Kidney epithelial cell (primary cell): ENCODE data around the gene FBLN1. TPM values are rescaled to one million over a fixed set of nuclear protein-coding genes. Genes with fewer than 3 reads are reported as not detected.

Experiments used
- DNase-seq: peaks from one replicate; pipeline ENCODE4 v3.0.0-alpha.2; 2010; ENCODE audit warnings: low read depth
- H3K27me3 ChIP-seq: 2 replicates; pipeline ENCODE4 v1.6.0; 2011; ENCODE audit warnings: low read length; ENCODE audit not compliant: control insufficient read depth, insufficient read depth
- H3K36me3 ChIP-seq: 2 replicates; pipeline ENCODE4 v1.5.1; 2011; ENCODE audit warnings: low read length; ENCODE audit not compliant: control insufficient read depth, insufficient read depth
- H3K4me3 ChIP-seq: 2 replicates; pipeline ENCODE4 v1.5.1; 2011; ENCODE audit warnings: low read depth, mild to moderate bottlenecking, control low read depth, low read length
- CTCF ChIP-seq: IDR thresholded peaks from 2 replicates; pipeline ENCODE4 v1.5.1; 2011; ENCODE audit warnings: mild to moderate bottlenecking, moderate library complexity, low read length, control low read depth, inconsistent platforms; ENCODE audit not compliant: insufficient read depth, poor library complexity, severe bottlenecking
- total RNA-seq: library from RNA; depleted of rRNA; stranded (reverse); fragments of >200 nt; gene quantifications from 2 replicates; pipeline ENCODE4 v1.2.3, GENCODE V29; 2015

FBLN1 gene
- total RNA-seq, 1 donor from 2014 or later, result 32.8 TPM

- Histone ChIP-seq H3K36me3 (no peaks in the 10 kb centered on the region), H3K27me3 (peaks cover 2% of the 10 kb centered on the region), H3K4me3 (no peak overlapping the region)
- DNase-seq, result no peak
- TF ChIP-seq CTCF, result no peak
Measured at GRCh38 chr22:45510376-45511232, 7.9 kb downstream of the FBLN1 start.

- peaks cover 7% of the 10 kb centered on the region for H3K27me3 ChIP-seq
- H3K36me3 ChIP-seq, result no peaks in the 10 kb centered on the region
- DNase-seq, result peak; percentile 81
- TF ChIP-seq CTCF, result no peak
- H3K4me3 ChIP-seq, result no peak overlapping the region
Measured at GRCh38 chr22:45511847-45512261, 9.2 kb downstream of the FBLN1 start.

- TF ChIP-seq CTCF, result no peak
- no peak for DNase-seq
- Histone ChIP-seq H3K36me3 (no peaks in the 10 kb centered on the region), H3K27me3 (peaks cover 7% of the 10 kb centered on the region), H3K4me3 (no peak overlapping the region)
Measured at GRCh38 chr22:45512363-45512762, 9.7 kb downstream of the FBLN1 start.

- Histone ChIP-seq H3K27me3 (peaks cover 7% of the 10 kb centered on the region), H3K36me3 (no peaks in the 10 kb centered on the region), H3K4me3 (no peak overlapping the region)
- no peak for DNase-seq
- TF ChIP-seq CTCF, result no peak
Measured at GRCh38 chr22:45515676-45516075, 13.0 kb downstream of the FBLN1 start.

- Histone ChIP-seq H3K36me3 (no peaks in the 10 kb centered on the region), H3K27me3 (peaks cover 7% of the 10 kb centered on the region), H3K4me3 (no peak overlapping the region)
- no peak for TF ChIP-seq CTCF
- no peak for DNase-seq
Measured at GRCh38 chr22:45516163-45516562, 13.5 kb downstream of the FBLN1 start.
